Activated T-helper 1 cell treated with anti-CD3 and anti-CD28 coated beads, Interleukin-12 subunit alpha, Interleukin-12 subunit beta, Interleukin-2, Interleukin-4 antibody, amounts not matched to agents 30 ng/mL and 10 ng/mL and 1 ng/mL, durations not matched to agents 14 hours and 24 hours and 36 hours (primary cell): ENCODE results near the gene RBP7. TPM values are rescaled to one million over a fixed set of nuclear protein-coding genes. Genes with fewer than 3 reads are reported as not detected.

ENCODE experiments used
- DNase-seq: peaks from one replicate; pipeline ENCODE4 v3.0.0; 2021; ENCODE audit warnings: low spot score
- H3K27ac Mint-ChIP-seq: one replicate; pipeline ENCODE4 v1.8.0; 2021; ENCODE audit warnings: mild to moderate bottlenecking, mixed read lengths
- H3K27me3 Mint-ChIP-seq: one replicate; pipeline ENCODE4 v1.8.0; 2022; ENCODE audit warnings: mild to moderate bottlenecking, moderate library complexity, mixed read lengths; ENCODE audit not compliant: insufficient read depth
- H3K36me3 Mint-ChIP-seq: one replicate; pipeline ENCODE4 v1.8.0; 2021; ENCODE audit warnings: low read depth, mixed read lengths
- H3K4me1 Mint-ChIP-seq: one replicate; pipeline ENCODE4 v1.8.0; 2021; ENCODE audit warnings: low read depth, mixed read lengths
- H3K4me3 Mint-ChIP-seq: one replicate; pipeline ENCODE4 v1.8.0; 2021; ENCODE audit warnings: mild to moderate bottlenecking, moderate library complexity, mixed read lengths
- H3K9me3 Mint-ChIP-seq: one replicate; pipeline ENCODE4 v1.8.0; 2021; ENCODE audit warnings: mixed read lengths
- intact Hi-C: fragments of 100-400 bp; cut with micrococcal nuclease; formaldehyde crosslinking; loops from one replicate; pipeline ENCODE4 v1.15.1; 2024
- total RNA-seq: library from RNA; stranded (reverse); gene quantifications from 2 replicates; pipeline ENCODE4 v1.2.3, GENCODE V29; 2022

Gene RBP7
- total RNA-seq, 1 donor from 2014 or later, result not detected

DNA sequence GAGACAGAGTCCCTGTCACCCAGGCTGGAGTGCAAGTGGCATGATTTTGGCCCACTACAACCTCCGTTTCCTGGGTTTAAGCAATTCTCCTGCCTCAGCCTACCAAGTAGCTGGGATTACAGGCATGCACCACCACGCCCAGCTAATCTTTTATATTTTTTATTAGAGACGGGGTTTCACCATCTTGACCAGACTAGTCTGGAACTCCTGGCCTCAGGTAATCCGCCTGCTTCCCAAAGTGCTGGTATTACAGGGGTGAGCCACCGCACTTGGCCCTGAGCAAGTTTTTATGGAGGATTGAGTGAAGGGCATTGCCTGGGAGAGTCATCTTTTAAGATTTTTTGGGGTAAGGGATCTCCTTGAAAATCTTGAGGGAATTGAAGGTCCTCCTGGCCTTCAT, 64.2 kb downstream of the RBP7 start:
- Mint-ChIP-seq H3K4me1 (peaks cover 15% of the 10 kb centered on the region), H3K27me3 (no peaks in the 10 kb centered on the region), H3K4me3 (no peak overlapping the region), H3K36me3 (peaks cover 2% of the 10 kb centered on the region), H3K27ac (no peak overlapping the region), H3K9me3 (no peaks in the 10 kb centered on the region)
- intact Hi-C loops, result no loop called here
- no peak for DNase-seq

- DNase-seq, result no peak
Observed at GRCh38 chr1:10063878-10064277, 66.8 kb downstream of the RBP7 start.

GRCh38 chr1:10064416-10065343, 67.7 kb downstream of the RBP7 start:
- H3K27ac Mint-ChIP-seq, result no peak overlapping the region

More at GRCh38 chr1:10063878-10064277, 66.8 kb downstream of the RBP7 start:
- no peaks in the 10 kb centered on the region for H3K36me3 Mint-ChIP-seq
- peaks cover 21% of the 10 kb centered on the region for H3K4me1 Mint-ChIP-seq
- no peak overlapping the region for H3K4me3 Mint-ChIP-seq
- intact Hi-C loops, result no loop called here
- no peaks in the 10 kb centered on the region for H3K27me3 Mint-ChIP-seq
- H3K9me3 Mint-ChIP-seq, result no peaks in the 10 kb centered on the region
- no peak overlapping the region for H3K27ac Mint-ChIP-seq

DNA sequence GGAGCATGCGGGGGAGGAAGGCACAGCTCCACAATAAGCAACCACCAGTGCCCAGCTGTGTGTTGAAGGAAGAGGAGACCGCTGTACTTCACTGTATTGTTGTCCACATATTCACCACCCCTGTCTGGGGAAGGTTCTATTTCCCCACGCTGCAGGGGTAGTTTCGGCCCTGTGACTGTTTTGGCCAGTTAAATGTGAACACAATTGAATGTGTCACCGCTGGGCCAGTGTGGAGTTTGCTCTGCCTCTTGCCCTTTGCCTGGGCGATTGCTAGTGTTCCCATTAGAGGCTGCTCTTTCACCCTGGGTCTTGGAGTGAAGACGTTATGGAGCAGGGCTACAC, 68.3 kb downstream of the RBP7 start:
- no peak overlapping the region for H3K27ac Mint-ChIP-seq
- intact Hi-C loops, result no loop called here
- H3K36me3 Mint-ChIP-seq, result no peaks in the 10 kb centered on the region
- H3K9me3 Mint-ChIP-seq, result no peaks in the 10 kb centered on the region
- H3K27me3 Mint-ChIP-seq, result no peaks in the 10 kb centered on the region
- H3K4me3 Mint-ChIP-seq, result no peak overlapping the region
- H3K4me1 Mint-ChIP-seq, result peaks cover 25% of the 10 kb centered on the region
- DNase-seq, result no peak

More at GRCh38 chr1:10064416-10065343, 67.7 kb downstream of the RBP7 start:
- DNase-seq, result no peak
- H3K9me3 Mint-ChIP-seq, result no peaks in the 10 kb centered on the region
- no peaks in the 10 kb centered on the region for H3K27me3 Mint-ChIP-seq
- peaks cover 25% of the 10 kb centered on the region for H3K4me1 Mint-ChIP-seq
- intact Hi-C loops, result no loop called here
- H3K4me3 Mint-ChIP-seq, result no peak overlapping the region
- no peaks in the 10 kb centered on the region for H3K36me3 Mint-ChIP-seq

Other genes with a start within 250 kb of the RBP7 start
- 48.0 and 48.6 TPM in 2 replicates for gene CLSTN1, start 173.3 kb upstream of the RBP7 start, total RNA-seq
- 5.6 and 5.9 TPM in 2 replicates for gene CTNNBIP1, start 87.0 kb upstream of the RBP7 start, total RNA-seq
- 29.9 and 35.9 TPM in 2 replicates for gene LZIC, start 53.8 kb upstream of the RBP7 start, total RNA-seq
- gene NMNAT1, start 53.8 kb upstream of the RBP7 start, total RNA-seq, result 5.0 and 5.8 TPM in 2 replicates
- gene UBE4B, start 35.7 kb downstream of the RBP7 start, total RNA-seq, result 31.3 and 32.5 TPM in 2 replicates
- gene KIF1B, start 213.3 kb downstream of the RBP7 start, total RNA-seq, result 15.8 and 19.0 TPM in 2 replicates